CD8-positive, alpha-beta memory T cell (primary cell): ENCODE measurements around the gene IL1R2. TPM values are rescaled to one million over a fixed set of nuclear protein-coding genes. Genes with fewer than 3 reads are reported as not detected.
"Not testable (repeated sequence)": the region's sequence is repeated elsewhere in the genome, so short reads cannot be mapped to it uniquely, and the experiment has no call there.

ENCODE experiments used
- CTCF ChIA-PET: fragments of 350-600 bp; sonication (Branson Sonifier 250); formaldehyde crosslinking; loops from one replicate; lab custom pipeline; 2021; ENCODE audit warnings: antibody characterized with exemption; lab: Charles Lee
- POLR2A ChIA-PET: fragments of 350-600 bp; sonication (Branson Sonifier 250); formaldehyde crosslinking; loops from one replicate; lab custom pipeline; 2021; ENCODE audit warnings: antibody characterized with exemption; lab: Charles Lee
- DNase-seq, 5 donors: peaks; one replicate each; pipeline versions ENCODE4 v3.0.0 to v3.0.0-alpha.2; 2020 to 2022; ENCODE audit warnings: mixed read lengths in 1 of 5
- H3K27ac ChIP-seq: one replicate; pipeline ENCODE4 v1.7.0; 2013; ENCODE audit warnings: low read depth, mild to moderate bottlenecking, low read length, moderate library complexity
- H3K27me3 ChIP-seq: 2 replicates; pipeline ENCODE4 v1.7.0; 2013; ENCODE audit warnings: low read length, mild to moderate bottlenecking; ENCODE audit not compliant: insufficient read depth, poor library complexity, severe bottlenecking
- H3K36me3 ChIP-seq: 2 replicates; pipeline ENCODE4 v1.7.0; 2013; ENCODE audit warnings: mild to moderate bottlenecking, low read length, moderate library complexity; ENCODE audit not compliant: insufficient read depth
- H3K4me1 ChIP-seq: 2 replicates; pipeline ENCODE4 v1.7.0; 2013; ENCODE audit warnings: mild to moderate bottlenecking, low read length, moderate library complexity; ENCODE audit not compliant: insufficient read depth
- H3K4me3 ChIP-seq: 2 replicates; pipeline ENCODE4 v1.7.0; 2013; ENCODE audit warnings: mild to moderate bottlenecking, low read length
- H3K9me3 ChIP-seq: 2 replicates; pipeline ENCODE4 v1.7.0; 2013; ENCODE audit warnings: mild to moderate bottlenecking, low read length
- H3K27ac Mint-ChIP-seq, 8 donors: one replicate each; pipeline ENCODE4 v1.8.0; 2020 to 2021; ENCODE audit warnings: mixed read lengths in 8 of 8, mild to moderate bottlenecking in 6 of 8, inconsistent platforms in 3 of 8, moderate library complexity in 3 of 8
- H3K27me3 Mint-ChIP-seq, 2 donors: one replicate each; pipeline ENCODE4 v1.8.0; 2020 to 2021; ENCODE audit warnings: mixed read lengths in 2 of 2, mild to moderate bottlenecking in 1 of 2, moderate library complexity in 1 of 2
- H3K36me3 Mint-ChIP-seq, 3 donors: one replicate each; pipeline ENCODE4 v1.8.0; 2020 to 2021; ENCODE audit warnings: mixed read lengths in 3 of 3, inconsistent platforms in 1 of 3, mild to moderate bottlenecking in 1 of 3
- H3K4me1 Mint-ChIP-seq, 3 donors: one replicate each; pipeline ENCODE4 v1.8.0; 2020 to 2021; ENCODE audit warnings: mixed read lengths in 3 of 3, inconsistent platforms in 1 of 3, mild to moderate bottlenecking in 1 of 3
- H3K4me3 Mint-ChIP-seq, 7 donors: one replicate each; pipeline ENCODE4 v1.8.0; 2020 to 2021; ENCODE audit warnings: mixed read lengths in 7 of 7, mild to moderate bottlenecking in 6 of 7, moderate library complexity in 4 of 7, inconsistent platforms in 2 of 7
- H3K9me3 Mint-ChIP-seq, 5 donors: one replicate each; pipeline ENCODE4 v1.8.0; 2020 to 2022; ENCODE audit warnings: mixed read lengths in 5 of 5, mild to moderate bottlenecking in 3 of 5, moderate library complexity in 2 of 5, inconsistent platforms in 1 of 5
- polyA plus RNA-seq: library from polyadenylated mRNA; unstranded; fragments of 300-500 nt; fragmentation: Illumina TruSeq; gene quantifications from one replicate; pipeline ENCODE4 v1.2.3, GENCODE V29; 2021
- total RNA-seq, 2 experiments: library from RNA; stranded (reverse); gene quantifications; one replicate each; pipeline ENCODE4 v1.2.3, GENCODE V29; 2021

IL1R2 gene
- total and polyA plus RNA-seq, 3 experiments from 2014 or later, result 0.85 to 1.4 TPM; not detected in 1

DNA sequence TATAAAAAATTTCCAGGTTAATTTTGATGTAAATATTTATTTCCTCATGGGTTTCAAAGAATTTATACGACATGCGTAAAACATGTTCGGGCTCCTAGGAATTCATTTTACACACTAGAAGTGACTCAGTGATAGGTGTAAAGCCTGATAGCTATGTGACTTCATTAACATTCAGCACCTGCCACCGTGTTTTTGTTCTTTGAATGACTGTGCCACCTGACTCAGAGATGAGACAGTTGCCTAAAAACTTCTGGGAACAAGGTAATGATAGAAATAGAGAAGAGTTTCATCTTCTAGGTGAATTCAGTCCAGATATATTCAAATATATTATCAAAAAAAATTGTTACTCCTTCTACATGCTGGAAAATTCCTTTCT lies 10.0 kb downstream of the IL1R2 start:
- H3K4me1 ChIP-seq, result peaks cover 9% of the 10 kb centered on the region
- no peaks in the 10 kb centered on the region for H3K36me3 ChIP-seq
- no peaks in the 10 kb centered on the region for H3K27me3 ChIP-seq
- DNase-seq, result no peak
- Mint-ChIP-seq H3K9me3 (no peaks in the 10 kb centered on the region), H3K27ac (no peak overlapping the region), H3K27me3 (peaks cover 5 to 18% of the 10 kb centered on the region in 2 donors), H3K4me1 (peaks cover 0 to 12% (median 6%) of the 10 kb centered on the region in 3 donors), H3K36me3 (no peaks in the 10 kb centered on the region), H3K4me3 (no peak overlapping the region)
- ChIA-PET POLR2A (no interaction called here), CTCF (interaction anchor here (0.5 to 1.4 kb wide), 2 partner anchors 239 to 740 kb away, joined by 3 to 4 read pairs; no protein-coding TSS in a partner anchor)
- no peak overlapping the region for H3K27ac ChIP-seq
- no peaks in the 10 kb centered on the region for H3K9me3 ChIP-seq
- H3K4me3 ChIP-seq, result no peak overlapping the region

DNA sequence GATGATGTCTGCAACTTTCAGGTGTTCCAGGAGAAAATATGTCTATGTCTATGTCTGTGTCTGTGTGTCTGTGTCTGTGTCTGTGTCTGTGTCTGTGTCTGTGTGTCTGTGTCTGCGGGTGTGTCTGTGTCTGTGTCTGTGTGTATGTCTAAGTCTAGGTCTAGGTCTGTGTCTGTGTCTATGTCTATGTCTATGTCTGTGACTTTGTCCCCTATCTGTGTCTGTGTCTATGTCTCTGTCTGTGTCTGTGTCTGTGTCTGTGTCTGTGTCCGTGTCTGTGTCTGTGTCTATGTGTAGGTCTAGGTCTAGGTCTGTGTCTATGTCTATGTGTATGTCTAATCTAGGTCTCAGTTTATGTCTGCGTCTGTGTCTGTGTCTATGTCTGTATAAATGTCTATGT lies 10.5 kb downstream of the IL1R2 start:
- no peak overlapping the region for H3K27ac ChIP-seq
- H3K9me3 ChIP-seq, result no peaks in the 10 kb centered on the region
- Mint-ChIP-seq H3K27me3 (peaks cover 5 to 14% of the 10 kb centered on the region in 2 donors), H3K4me1 (peaks cover 0 to 12% (median 6%) of the 10 kb centered on the region in 3 donors), H3K4me3 (no peak overlapping the region), H3K9me3 (no peaks in the 10 kb centered on the region), H3K27ac (no peak overlapping the region), H3K36me3 (no peaks in the 10 kb centered on the region)
- H3K27me3 ChIP-seq, result no peaks in the 10 kb centered on the region
- DNase-seq, result peak in 1 of 5 donors; percentile 16
- no peak overlapping the region for H3K4me3 ChIP-seq
- peaks cover 9% of the 10 kb centered on the region for H3K4me1 ChIP-seq
- no peaks in the 10 kb centered on the region for H3K36me3 ChIP-seq
- POLR2A ChIA-PET, result no interaction called here
- CTCF ChIA-PET, result interaction anchor here (1.4 kb wide), 1 partner anchor 239 kb away, joined by 4 read pairs; no protein-coding TSS in a partner anchor

DNA sequence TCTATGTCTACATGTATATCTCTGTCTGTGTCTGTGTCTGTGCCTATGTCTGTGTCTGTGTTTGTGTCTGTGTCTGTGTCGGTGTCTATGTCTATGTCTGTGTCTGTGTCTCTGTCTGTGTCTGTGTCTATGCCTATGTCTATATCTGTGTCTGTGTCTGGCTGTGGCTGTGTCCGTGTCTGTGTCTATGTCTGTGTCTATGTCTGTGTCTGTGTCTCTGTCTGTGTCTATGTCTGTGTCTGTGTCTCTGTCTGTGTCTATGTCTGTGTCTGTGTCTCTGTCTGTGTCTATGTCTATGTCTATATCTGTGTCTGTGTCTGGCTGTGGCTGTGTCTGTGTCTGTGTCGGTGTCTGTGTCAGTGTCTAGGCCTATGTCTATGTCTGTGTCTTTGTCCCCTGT lies 11.1 kb downstream of the IL1R2 start:
- H3K27ac Mint-ChIP-seq, POLR2A ChIA-PET, H3K27ac ChIP-seq, H3K4me1 ChIP-seq, H3K27me3 ChIP-seq, H3K4me3 Mint-ChIP-seq, H3K36me3 Mint-ChIP-seq, H3K4me3 ChIP-seq, H3K36me3 ChIP-seq, H3K9me3 ChIP-seq, CTCF ChIA-PET, H3K9me3 Mint-ChIP-seq, H3K27me3 Mint-ChIP-seq: not testable (repeated sequence)
- peak in 1 of 5 donors; percentile 7 for DNase-seq
- H3K4me1 Mint-ChIP-seq, result peaks cover 0 to 12% (median 6%) of the 10 kb centered on the region in 3 donors

DNA sequence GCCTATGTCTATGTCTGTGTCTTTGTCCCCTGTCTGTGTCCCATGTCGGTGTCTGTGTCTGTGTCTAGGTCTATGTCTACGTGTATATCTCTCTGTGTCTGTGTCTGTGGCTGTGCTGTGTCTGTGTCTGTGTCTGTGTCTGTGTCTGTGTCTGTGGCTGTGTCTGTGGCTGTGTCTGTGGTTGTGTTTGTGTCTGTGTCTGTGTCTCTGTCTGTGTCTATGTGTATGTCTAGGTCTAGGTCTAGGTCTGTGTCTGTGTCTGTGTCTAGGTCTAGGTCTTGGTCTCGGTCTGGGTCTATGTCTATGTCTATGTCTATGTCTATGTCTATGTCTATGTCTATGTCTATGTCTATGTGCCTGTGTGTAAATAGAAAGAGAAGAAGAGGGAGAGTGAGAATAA lies 11.9 kb downstream of the IL1R2 start:
- no peaks in the 10 kb centered on the region for H3K27me3 ChIP-seq
- peaks cover 5 to 6% of the 10 kb centered on the region in 2 donors for H3K27me3 Mint-ChIP-seq
- H3K4me3 ChIP-seq, result no peak overlapping the region
- no peaks in the 10 kb centered on the region for H3K9me3 ChIP-seq
- H3K36me3 Mint-ChIP-seq, result no peaks in the 10 kb centered on the region
- no peaks in the 10 kb centered on the region for H3K9me3 Mint-ChIP-seq
- no peak for DNase-seq
- H3K27ac Mint-ChIP-seq, result no peak overlapping the region
- H3K27ac ChIP-seq, result no peak overlapping the region
- no peaks in the 10 kb centered on the region for H3K36me3 ChIP-seq
- H3K4me3 Mint-ChIP-seq, result no peak overlapping the region
- CTCF ChIA-PET, result no interaction called here
- peaks cover 9% of the 10 kb centered on the region for H3K4me1 ChIP-seq
- POLR2A ChIA-PET, result no interaction called here
- peaks cover 0 to 11% (median 6%) of the 10 kb centered on the region in 3 donors for H3K4me1 Mint-ChIP-seq

DNA sequence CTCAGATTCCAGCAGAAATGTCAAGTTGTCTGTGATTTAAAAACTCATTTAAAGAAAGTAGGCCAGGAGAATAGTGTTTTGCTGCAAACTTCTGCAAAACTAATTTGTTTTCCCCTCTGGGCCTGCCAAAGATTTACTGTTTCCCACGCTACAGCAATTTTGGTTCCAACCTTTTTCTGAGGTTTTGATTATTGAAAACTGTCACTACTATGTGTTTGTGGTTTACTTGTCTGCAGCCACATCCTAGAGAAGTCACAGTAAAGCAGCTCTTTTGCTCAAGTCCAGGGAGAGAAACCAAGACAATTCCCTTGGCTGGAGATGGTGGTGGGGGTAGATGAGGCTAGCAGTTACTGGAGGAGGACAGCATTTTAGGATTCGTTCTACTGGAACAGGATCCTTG lies 12.8 kb downstream of the IL1R2 start:
- Mint-ChIP-seq H3K27ac (no peak overlapping the region), H3K9me3 (no peaks in the 10 kb centered on the region), H3K4me1 (peaks cover 0 to 6% (median 6%) of the 10 kb centered on the region in 3 donors), H3K36me3 (no peaks in the 10 kb centered on the region), H3K4me3 (no peak overlapping the region), H3K27me3 (peaks cover 3 to 6% of the 10 kb centered on the region in 2 donors)
- Histone ChIP-seq H3K27ac (no peak overlapping the region), H3K4me1 (peaks cover 9% of the 10 kb centered on the region), H3K36me3 (no peaks in the 10 kb centered on the region), H3K27me3 (no peaks in the 10 kb centered on the region), H3K4me3 (no peak overlapping the region), H3K9me3 (no peaks in the 10 kb centered on the region)
- ChIA-PET CTCF (interaction anchor here (0.7 to 4.8 kb wide), 2 partner anchors 10 to 236 kb away, joined by 3 to 25 read pairs; no protein-coding TSS in a partner anchor), POLR2A (interaction anchor here (0.6 kb wide), 1 partner anchor 25 kb away, joined by 4 read pairs; no protein-coding TSS in a partner anchor)
- DNase-seq, result no peak

DNA sequence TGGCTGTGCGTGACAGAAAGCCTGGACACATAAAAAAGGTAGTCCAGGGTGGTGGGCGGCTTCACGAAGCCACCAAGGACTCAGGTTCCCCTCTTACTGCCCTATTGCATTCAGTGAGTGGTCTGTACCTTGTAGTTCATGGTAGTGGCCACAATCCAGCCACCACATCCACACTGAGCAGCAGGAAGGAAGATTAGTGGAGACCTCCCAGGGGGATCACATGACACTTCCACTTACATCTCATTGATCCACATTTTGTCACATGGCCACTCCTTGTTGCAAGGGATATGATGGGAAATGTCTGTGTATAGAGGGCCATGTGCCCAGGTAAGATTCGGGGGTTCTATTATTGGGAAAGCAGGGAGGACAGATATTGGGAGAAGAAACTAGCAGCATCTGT lies 13.7 kb downstream of the IL1R2 start:
- Histone ChIP-seq H3K4me3 (no peak overlapping the region), H3K9me3 (no peaks in the 10 kb centered on the region), H3K4me1 (peaks cover 9% of the 10 kb centered on the region), H3K36me3 (no peaks in the 10 kb centered on the region), H3K27me3 (no peaks in the 10 kb centered on the region), H3K27ac (no peak overlapping the region)
- H3K4me3 Mint-ChIP-seq, result no peak overlapping the region
- no peaks in the 10 kb centered on the region for H3K9me3 Mint-ChIP-seq
- CTCF ChIA-PET, result interaction anchor here (1.1 to 4.8 kb wide), 6 partner anchors 11 to 446 kb away, joined by 3 to 25 read pairs (median 4); no protein-coding TSS in a partner anchor
- POLR2A ChIA-PET, result no interaction called here
- peaks cover 0 to 6% (median 6%) of the 10 kb centered on the region in 3 donors for H3K4me1 Mint-ChIP-seq
- no peaks in the 10 kb centered on the region for H3K36me3 Mint-ChIP-seq
- peak overlapping the region in 1 of 8 donors; percentile 12 for H3K27ac Mint-ChIP-seq
- H3K27me3 Mint-ChIP-seq, result peaks cover 3 to 6% of the 10 kb centered on the region in 2 donors
- DNase-seq, result no peak

DNA sequence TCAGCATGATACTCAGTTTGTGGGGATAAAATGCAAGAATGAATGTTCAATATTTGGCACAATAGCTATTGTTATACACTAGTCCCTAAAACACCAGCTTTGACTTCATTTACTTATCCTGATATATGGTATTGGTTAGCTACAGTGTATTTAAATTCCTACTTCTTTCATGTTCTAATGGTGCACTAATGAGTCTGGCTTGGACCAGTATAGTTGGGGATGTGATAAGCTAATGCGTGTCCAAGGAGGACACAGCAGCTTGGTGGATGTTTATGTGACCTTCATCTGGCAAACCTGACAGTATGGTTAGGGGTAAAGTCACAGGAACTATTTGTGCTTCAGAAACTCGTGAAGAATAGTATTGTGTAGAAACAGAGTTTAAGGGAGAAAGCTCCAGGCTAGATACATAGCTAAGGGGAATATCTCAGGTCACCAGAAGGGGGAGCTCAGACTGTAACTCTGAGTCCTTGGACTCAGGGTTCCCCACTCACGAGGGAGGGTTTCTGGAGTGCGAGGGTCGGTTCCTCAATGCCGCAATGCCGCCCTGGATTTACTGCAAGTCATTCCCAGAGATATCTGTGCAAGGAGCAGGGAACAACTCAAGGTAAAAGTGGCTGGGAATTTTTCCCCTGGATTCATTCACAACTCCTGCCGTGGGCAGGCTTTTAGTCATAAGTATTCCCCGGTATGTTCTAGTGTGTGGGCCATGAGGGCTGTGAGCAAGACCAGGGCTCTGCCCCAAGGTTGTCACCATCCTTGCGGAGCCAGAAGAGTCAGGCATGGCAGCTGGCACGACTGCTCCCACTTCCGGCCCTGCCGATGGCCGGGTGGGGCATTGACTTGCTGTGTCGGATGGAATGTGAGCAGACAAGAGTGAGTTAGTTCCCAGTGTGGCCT lies 14.5 kb downstream of the IL1R2 start:
- no peak overlapping the region for H3K4me3 Mint-ChIP-seq
- Histone ChIP-seq H3K4me1 (peaks cover 9% of the 10 kb centered on the region), H3K27me3 (no peaks in the 10 kb centered on the region), H3K27ac (no peak overlapping the region), H3K36me3 (no peaks in the 10 kb centered on the region), H3K9me3 (no peaks in the 10 kb centered on the region), H3K4me3 (no peak overlapping the region)
- ChIA-PET POLR2A (no interaction called here), CTCF (interaction anchor here (0.6 to 4.8 kb wide), 12 partner anchors 12 to 446 kb away, joined by 3 to 25 read pairs (median 4); no protein-coding TSS in a partner anchor)
- H3K4me1 Mint-ChIP-seq, result peaks cover 6 to 7% (median 6%) of the 10 kb centered on the region in 3 donors
- H3K36me3 Mint-ChIP-seq, result no peaks in the 10 kb centered on the region
- no peak for DNase-seq
- no peaks in the 10 kb centered on the region for H3K9me3 Mint-ChIP-seq
- peaks cover 3 to 8% of the 10 kb centered on the region in 2 donors for H3K27me3 Mint-ChIP-seq
- no peak overlapping the region for H3K27ac Mint-ChIP-seq

DNA sequence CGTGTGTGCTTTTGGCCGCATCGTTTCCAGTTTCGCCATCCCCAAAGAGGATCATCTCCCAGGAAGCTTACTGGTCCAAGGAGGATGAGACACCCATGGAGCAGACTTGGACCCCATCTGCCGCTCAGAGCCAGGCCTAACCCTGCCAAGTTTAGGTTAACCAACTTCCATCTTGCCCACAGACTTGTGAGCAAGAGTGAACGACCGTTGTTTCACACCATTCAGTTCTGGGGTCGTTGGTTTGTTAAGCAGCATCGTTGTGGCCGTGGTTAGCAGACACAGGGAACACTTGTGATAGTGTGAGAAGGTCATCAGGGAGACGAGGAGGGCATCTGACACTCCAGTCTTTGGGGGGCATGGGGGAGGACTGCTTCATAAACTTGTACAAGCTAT lies 15.1 kb downstream of the IL1R2 start:
- Histone ChIP-seq H3K4me3 (no peak overlapping the region), H3K27ac (no peak overlapping the region), H3K36me3 (no peaks in the 10 kb centered on the region), H3K27me3 (no peaks in the 10 kb centered on the region), H3K9me3 (no peaks in the 10 kb centered on the region), H3K4me1 (peaks cover 9% of the 10 kb centered on the region)
- no peaks in the 10 kb centered on the region for H3K36me3 Mint-ChIP-seq
- H3K4me1 Mint-ChIP-seq, result peaks cover 6 to 7% (median 6%) of the 10 kb centered on the region in 3 donors
- CTCF ChIA-PET, result interaction anchor here (1.1 to 4.8 kb wide), 6 partner anchors 13 to 445 kb away, joined by 3 to 25 read pairs (median 5); no protein-coding TSS in a partner anchor
- H3K27ac Mint-ChIP-seq, result no peak overlapping the region
- no peaks in the 10 kb centered on the region for H3K9me3 Mint-ChIP-seq
- peaks cover 5 to 8% of the 10 kb centered on the region in 2 donors for H3K27me3 Mint-ChIP-seq
- no peak overlapping the region for H3K4me3 Mint-ChIP-seq
- DNase-seq, result no peak
- POLR2A ChIA-PET, result no interaction called here
